Subcutaneous abdominal adipose tissue (tissue), 5 donors: ENCODE data around the gene BMX.

Experiments
- H3K27ac ChIP-seq: one replicate; pipeline ENCODE4 v1.7.0; 2013; ENCODE audit warnings: low read depth, mild to moderate bottlenecking, inconsistent platforms, low read length, moderate library complexity
- H3K27me3 ChIP-seq, 5 donors: one replicate each; pipeline ENCODE4 v1.7.0; 2013; ENCODE audit warnings: low read length in 5 of 5, inconsistent platforms in 1 of 5; ENCODE audit not compliant: control insufficient read depth in 5 of 5, insufficient read depth in 4 of 5
- H3K36me3 ChIP-seq, 5 donors: one replicate each; pipeline ENCODE4 v1.7.0; 2013; ENCODE audit warnings: low read length in 5 of 5; ENCODE audit not compliant: control insufficient read depth in 5 of 5, insufficient read depth in 5 of 5
- H3K4me1 ChIP-seq, 5 donors: one replicate each; pipeline ENCODE4 v1.7.0; 2013; ENCODE audit warnings: low read length in 5 of 5, mild to moderate bottlenecking in 3 of 5, moderate library complexity in 1 of 5; ENCODE audit not compliant: control insufficient read depth in 5 of 5, insufficient read depth in 5 of 5
- H3K4me3 ChIP-seq, 5 donors: one replicate each; pipeline ENCODE4 v1.7.0; 2013; ENCODE audit warnings: low read length in 5 of 5, low read depth in 1 of 5
- H3K9ac ChIP-seq, 5 donors: one replicate each; pipeline ENCODE4 v1.7.0; 2013; ENCODE audit warnings: low read length in 5 of 5, mild to moderate bottlenecking in 4 of 5, moderate library complexity in 3 of 5
- H3K9me3 ChIP-seq, 5 donors: one replicate each; pipeline ENCODE4 v1.7.0; 2013; ENCODE audit warnings: low read length in 5 of 5; ENCODE audit not compliant: control insufficient read depth in 5 of 5
- donor health status: healthy.
- donor health status: healthy.
- donor health status: healthy.
- donor health status: healthy.
- donor health status: healthy.

Gene BMX

DNA sequence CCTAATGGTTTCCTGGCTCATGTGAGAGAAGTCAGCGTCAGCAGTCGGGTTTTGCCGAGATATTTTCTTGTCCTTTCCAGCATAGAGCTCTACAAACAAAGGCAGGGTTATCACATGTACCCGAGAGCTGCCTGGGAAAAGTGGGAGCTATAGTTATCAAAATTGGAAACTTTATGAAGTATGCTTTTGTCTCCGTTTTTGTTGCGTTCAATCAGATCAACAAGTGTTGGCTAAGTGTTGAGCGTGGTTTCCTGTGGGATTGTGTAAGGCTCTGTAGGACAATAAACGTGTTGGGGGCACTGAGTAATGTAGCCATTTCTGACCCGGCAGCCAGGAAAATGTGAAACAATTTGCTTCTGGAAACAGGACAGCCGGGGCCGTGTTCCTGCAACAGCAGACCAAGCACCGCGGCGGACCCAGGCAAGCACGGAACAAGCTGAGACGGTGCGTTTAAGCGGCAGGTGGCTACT, at the start of gene BMX:
Gene BMX (plus strand): TSS at position 311 of the 470 bp plus-strand sequence. CDS start 7,547 bp downstream, outside the sequence.
- H3K27ac ChIP-seq = no peak within 1 kb of the TSS
- H3K4me1 ChIP-seq = peaks cover 0 to 6% (median 2%) of the 10 kb centered on the region in 5 donors
- H3K4me3 ChIP-seq = peak within 1 kb of the TSS in 3 of 5 donors; percentile 22 to 47 (median 23)
- no peaks in the 10 kb centered on the region for H3K36me3 ChIP-seq
- H3K9me3 ChIP-seq = no peaks in the 10 kb centered on the region
- peaks cover 7 to 34% (median 14%) of the 10 kb centered on the region in 5 donors for H3K27me3 ChIP-seq
- no peak within 1 kb of the TSS for H3K9ac ChIP-seq

DNA sequence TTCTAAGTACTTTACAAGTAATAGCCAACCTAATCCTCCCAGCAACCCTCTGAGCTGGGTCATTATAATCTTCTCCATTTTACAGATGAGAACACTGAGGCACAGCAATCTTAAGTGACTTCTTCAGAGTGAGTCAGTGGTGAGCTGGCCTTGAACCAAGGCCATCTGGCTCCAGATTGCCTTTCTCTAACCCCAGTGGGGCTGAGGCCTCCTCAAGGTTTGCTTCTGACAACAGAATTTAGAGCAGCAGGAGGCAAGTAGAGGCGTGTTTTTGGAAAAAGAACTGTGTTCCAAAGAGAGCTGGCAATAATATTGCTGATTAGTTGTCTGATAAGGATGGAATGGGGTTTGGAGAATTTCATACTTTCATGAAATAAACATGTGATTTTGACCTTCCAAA, 48.7 kb upstream of the BMX start:
- Histone ChIP-seq H3K36me3 (peaks cover 4 to 22% (median 9%) of the 10 kb centered on the region in 5 donors), H3K9me3 (no peaks in the 10 kb centered on the region), H3K9ac (no peak overlapping the region), H3K4me3 (no peak overlapping the region), H3K4me1 (peaks cover 0 to 8% (median 5%) of the 10 kb centered on the region in 5 donors), H3K27ac (no peak overlapping the region), H3K27me3 (peaks cover 0 to 4% (median 2%) of the 10 kb centered on the region in 5 donors)

DNA sequence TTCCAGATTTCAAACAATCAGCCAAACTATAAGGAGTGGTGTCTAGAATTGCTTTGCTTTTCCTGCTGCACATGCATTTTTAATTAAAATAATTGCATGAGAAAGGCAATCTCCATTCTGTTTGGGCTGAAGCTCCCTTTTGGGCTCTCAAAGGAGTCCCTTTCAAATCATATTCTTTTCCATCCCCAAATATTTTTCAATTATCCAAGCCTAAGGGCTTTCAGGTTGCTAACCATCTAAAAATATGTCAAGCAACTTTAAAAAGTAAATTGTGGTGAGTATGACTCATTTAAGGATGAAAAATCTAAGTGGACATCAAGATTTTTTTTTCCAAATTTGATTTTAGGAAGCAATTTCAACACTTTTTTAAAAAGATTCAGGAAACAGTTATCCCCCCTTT, 35.9 kb upstream of the BMX start:
- H3K27ac ChIP-seq = no peak overlapping the region
- no peak overlapping the region for H3K4me3 ChIP-seq
- H3K9me3 ChIP-seq = no peaks in the 10 kb centered on the region
- peaks cover 0 to 5% (median 0%) of the 10 kb centered on the region in 5 donors for H3K36me3 ChIP-seq
- H3K27me3 ChIP-seq = peaks cover 0 to 12% (median 0%) of the 10 kb centered on the region in 5 donors
- peaks cover 0 to 3% (median 0%) of the 10 kb centered on the region in 5 donors for H3K4me1 ChIP-seq
- no peak overlapping the region for H3K9ac ChIP-seq

DNA sequence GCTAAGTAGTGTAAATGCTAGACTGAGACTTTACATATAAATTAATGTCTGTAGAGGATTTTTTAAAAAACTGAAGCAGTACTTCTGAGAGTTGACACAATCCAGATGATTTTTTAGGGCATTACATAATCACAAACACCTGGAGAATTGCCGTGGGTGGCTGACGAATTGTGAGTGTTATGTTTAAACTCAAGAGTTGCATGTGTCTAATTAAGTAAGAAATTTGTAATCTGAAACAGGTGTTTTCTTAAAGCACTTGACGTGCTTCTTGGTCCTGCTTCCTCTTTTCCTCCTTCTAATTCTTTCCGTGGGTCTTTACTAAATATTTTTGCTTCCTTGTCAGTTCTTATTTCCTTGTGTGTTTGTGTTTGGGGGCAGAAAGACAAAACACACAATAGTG, 35.3 kb upstream of the BMX start:
- peaks cover 0 to 4% (median 0%) of the 10 kb centered on the region in 5 donors for H3K36me3 ChIP-seq
- H3K4me3 ChIP-seq = no peak overlapping the region
- no peaks in the 10 kb centered on the region for H3K9me3 ChIP-seq
- H3K4me1 ChIP-seq = peaks cover 0 to 3% (median 0%) of the 10 kb centered on the region in 5 donors
- peaks cover 0 to 12% (median 0%) of the 10 kb centered on the region in 5 donors for H3K27me3 ChIP-seq
- H3K9ac ChIP-seq = no peak overlapping the region
- H3K27ac ChIP-seq = peak overlapping the region; percentile 60

DNA sequence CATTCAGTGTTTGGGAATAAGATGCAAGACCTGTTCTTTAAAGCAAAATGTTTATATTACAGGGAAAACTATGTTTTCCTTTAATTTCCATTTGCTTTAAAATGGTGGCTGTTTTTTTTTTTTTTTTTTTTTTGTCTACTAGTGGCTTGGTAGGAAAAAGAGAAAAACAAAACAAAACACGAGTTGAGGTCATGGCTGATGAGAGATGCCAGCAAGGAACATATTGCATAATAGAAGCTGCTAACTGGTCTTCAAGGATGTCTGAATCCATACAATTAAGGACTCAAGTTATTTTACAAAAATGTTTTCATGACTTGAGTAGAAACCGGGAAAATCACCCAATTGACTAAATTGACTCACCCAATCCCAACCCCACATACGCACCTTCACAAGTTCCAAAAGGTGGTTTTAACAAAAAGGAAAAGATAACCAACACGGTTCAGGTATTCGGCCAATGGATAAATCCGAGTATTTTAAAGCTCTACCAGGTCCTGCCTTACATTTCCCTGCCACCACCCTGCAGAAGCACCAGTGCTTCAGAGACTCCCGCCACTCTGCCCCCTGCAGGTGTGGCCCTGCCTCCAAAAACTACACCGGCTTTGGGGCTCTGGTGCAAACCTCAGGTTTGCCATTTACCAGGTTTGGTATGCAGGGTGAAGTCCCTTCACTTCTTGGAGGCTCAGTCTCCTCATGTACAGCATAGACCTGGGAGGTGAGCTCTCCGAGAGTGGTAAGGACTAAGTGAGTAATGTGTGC, 34.5 kb upstream of the BMX start:
- Histone ChIP-seq H3K9ac (no peak overlapping the region), H3K4me1 (peaks cover 0 to 3% (median 0%) of the 10 kb centered on the region in 5 donors), H3K36me3 (no peaks in the 10 kb centered on the region), H3K27ac (peak overlapping the region; percentile 60), H3K9me3 (no peaks in the 10 kb centered on the region), H3K27me3 (peaks cover 0 to 12% (median 0%) of the 10 kb centered on the region in 5 donors), H3K4me3 (no peak overlapping the region)

DNA sequence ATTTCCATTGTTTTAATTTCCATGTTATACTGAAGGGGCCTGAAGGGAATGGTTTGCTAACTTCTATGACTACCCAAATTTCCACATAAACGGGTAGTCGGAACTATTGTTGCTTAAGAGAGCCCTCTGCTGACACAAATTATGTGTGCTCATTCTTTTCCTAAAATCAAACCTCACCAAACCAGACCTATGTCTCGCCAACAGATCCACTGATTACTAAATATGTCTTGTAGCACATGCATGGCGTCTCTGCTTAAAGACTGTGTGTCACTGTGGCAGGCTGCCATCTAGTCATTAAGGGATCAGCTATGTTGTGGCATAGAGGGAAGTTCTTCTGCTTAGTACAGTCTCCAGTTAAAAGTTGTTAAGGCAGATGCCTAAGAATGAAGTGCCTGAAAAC, 32.6 kb upstream of the BMX start:
- Histone ChIP-seq H3K9me3 (no peaks in the 10 kb centered on the region), H3K9ac (no peak overlapping the region), H3K27ac (peak overlapping the region; percentile 43), H3K36me3 (no peaks in the 10 kb centered on the region), H3K27me3 (peaks cover 0 to 12% (median 0%) of the 10 kb centered on the region in 5 donors), H3K4me3 (no peak overlapping the region), H3K4me1 (peaks cover 0 to 7% (median 3%) of the 10 kb centered on the region in 5 donors)

DNA sequence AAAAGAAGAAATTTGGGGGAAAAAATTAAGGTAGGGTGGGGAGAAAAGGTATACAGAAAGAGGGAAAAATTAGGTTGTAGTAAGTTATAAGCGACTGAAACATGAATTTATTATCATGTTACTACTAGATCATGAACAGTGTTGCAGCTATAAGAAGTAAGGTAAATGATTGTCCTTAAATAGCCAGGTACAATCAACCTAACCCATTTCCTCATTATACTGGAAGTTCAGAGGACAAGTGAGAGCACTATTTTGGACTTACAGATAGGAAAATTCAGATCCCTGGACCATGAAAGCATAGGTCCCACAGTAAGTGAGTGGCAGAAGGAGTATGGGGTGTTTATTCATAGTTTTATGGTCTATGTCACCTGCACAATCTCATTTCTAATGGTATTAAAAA, 31.0 kb upstream of the BMX start:
- Histone ChIP-seq H3K36me3 (peaks cover 0 to 3% (median 0%) of the 10 kb centered on the region in 5 donors), H3K4me3 (no peak overlapping the region), H3K27ac (no peak overlapping the region), H3K9ac (no peak overlapping the region), H3K27me3 (peaks cover 0 to 12% (median 0%) of the 10 kb centered on the region in 5 donors), H3K4me1 (peaks cover 0 to 6% (median 3%) of the 10 kb centered on the region in 5 donors), H3K9me3 (no peaks in the 10 kb centered on the region)

DNA sequence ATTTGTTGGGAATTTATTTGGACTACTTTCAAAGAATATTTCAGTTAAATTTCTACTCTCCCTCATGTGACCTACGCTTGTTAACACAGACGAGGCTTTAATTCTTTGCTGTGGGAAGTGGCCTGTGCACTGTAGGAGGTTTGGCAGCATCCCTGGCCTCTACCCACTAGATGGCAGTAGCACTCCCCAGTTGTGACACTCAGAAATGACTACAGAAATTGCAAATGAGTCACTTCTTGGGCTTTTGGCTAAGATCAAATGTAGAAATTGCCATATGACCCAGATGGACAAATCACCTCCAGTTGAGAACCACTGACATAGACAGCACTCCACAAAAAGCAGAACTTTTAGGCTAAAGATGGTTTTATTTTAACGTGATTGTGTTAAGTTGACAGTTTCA, 29.6 kb upstream of the BMX start:
- no peak overlapping the region for H3K27ac ChIP-seq
- H3K9me3 ChIP-seq = no peaks in the 10 kb centered on the region

DNA sequence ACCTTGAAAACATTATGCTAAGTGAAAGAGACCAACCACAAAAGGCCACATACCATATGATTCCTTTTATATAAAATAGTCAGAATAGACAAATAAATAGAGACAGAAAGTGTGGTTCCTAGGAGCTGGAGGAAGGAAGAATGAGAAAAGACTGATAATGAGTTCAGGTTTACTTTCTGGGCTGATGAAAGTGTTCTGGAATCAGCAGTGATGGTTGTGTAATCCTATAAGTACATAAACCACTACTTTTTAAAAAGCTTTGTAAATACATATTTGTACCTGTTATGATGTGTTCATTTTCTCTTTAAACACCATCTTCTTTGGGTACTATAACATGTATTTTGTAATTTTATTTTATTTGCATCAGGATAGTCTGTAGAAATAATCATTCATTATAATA, 28.1 kb upstream of the BMX start:
- no peak overlapping the region for H3K27ac ChIP-seq
- peaks cover 0 to 6% (median 3%) of the 10 kb centered on the region in 5 donors for H3K4me1 ChIP-seq
- H3K4me3 ChIP-seq = no peak overlapping the region
- H3K9ac ChIP-seq = no peak overlapping the region
- peaks cover 0 to 2% (median 0%) of the 10 kb centered on the region in 5 donors for H3K27me3 ChIP-seq
- peaks cover 0 to 11% (median 0%) of the 10 kb centered on the region in 5 donors for H3K36me3 ChIP-seq
- H3K9me3 ChIP-seq = no peaks in the 10 kb centered on the region

More for the DNA sequence above, 29.6 kb upstream of the BMX start:
- Histone ChIP-seq H3K36me3 (peaks cover 0 to 5% (median 0%) of the 10 kb centered on the region in 5 donors), H3K4me1 (peaks cover 0 to 6% (median 3%) of the 10 kb centered on the region in 5 donors), H3K9ac (no peak overlapping the region), H3K27me3 (peaks cover 0 to 10% (median 0%) of the 10 kb centered on the region in 5 donors), H3K4me3 (no peak overlapping the region)

DNA sequence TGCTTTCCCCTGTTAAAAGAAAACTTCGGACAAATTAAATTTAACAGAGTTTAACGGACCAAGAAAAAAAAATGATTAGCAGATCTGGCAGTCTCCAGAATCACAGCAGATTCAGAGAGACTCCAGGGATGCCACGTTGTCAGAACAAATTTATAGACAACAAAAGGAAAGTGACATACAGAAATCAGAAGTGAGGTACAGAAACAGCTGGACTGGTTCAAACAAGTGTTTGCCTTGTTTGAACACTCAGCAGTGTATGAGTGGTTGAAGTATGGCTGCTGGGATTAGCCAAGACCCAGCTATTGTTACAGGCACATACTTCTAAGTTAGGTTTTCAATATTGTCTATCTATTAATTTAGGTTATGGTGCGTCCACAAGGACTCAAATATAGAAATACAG, 26.6 kb upstream of the BMX start:
- Histone ChIP-seq H3K36me3 (peaks cover 6 to 23% (median 7%) of the 10 kb centered on the region in 5 donors), H3K9ac (no peak overlapping the region), H3K9me3 (no peaks in the 10 kb centered on the region), H3K27ac (no peak overlapping the region), H3K4me3 (no peak overlapping the region), H3K27me3 (peaks cover 0 to 6% (median 0%) of the 10 kb centered on the region in 5 donors), H3K4me1 (peaks cover 0 to 4% (median 3%) of the 10 kb centered on the region in 5 donors)
